ENCODE data around the gene HTR3E.

DNA sequence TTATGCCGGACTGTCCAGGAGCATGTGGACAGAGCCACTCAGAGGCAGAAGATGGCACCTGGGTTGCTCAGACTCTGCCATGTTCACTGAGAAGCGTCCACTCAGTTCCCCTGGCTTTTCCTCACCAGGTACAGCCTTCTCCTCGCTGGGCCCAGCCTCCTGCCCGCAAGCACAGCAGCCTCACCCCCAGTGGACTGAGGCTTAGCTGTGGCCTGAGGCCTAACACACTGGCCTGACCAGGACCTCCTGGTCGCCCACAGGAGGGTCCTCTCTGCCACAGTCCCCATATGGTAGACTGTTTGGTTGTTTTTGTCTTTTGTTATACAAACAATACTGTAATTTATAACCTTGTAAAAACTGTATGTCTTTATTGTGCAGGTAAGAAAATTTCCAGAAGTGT is 28.5 kb upstream of the HTR3E start:
- TF ChIP-seq POLR2AphosphoS5 (IDR thresholded peaks at IDR 0.05) (no peak), POLR2A (IDR thresholded peaks at IDR 0.05) (no peak)
- TF ChIP-seq, protein P1, sequence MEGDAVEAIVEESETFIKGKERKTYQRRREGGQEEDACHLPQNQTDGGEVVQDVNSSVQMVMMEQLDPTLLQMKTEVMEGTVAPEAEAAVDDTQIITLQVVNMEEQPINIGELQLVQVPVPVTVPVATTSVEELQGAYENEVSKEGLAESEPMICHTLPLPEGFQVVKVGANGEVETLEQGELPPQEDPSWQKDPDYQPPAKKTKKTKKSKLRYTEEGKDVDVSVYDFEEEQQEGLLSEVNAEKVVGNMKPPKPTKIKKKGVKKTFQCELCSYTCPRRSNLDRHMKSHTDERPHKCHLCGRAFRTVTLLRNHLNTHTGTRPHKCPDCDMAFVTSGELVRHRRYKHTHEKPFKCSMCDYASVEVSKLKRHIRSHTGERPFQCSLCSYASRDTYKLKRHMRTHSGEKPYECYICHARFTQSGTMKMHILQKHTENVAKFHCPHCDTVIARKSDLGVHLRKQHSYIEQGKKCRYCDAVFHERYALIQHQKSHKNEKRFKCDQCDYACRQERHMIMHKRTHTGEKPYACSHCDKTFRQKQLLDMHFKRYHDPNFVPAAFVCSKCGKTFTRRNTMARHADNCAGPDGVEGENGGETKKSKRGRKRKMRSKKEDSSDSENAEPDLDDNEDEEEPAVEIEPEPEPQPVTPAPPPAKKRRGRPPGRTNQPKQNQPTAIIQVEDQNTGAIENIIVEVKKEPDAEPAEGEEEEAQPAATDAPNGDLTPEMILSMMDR (IDR thresholded peaks at IDR 0.05 in 8 of 11, conservative IDR thresholded peaks at IDR 0.05 in 3 of 11) = no peak

Measured in spleen (tissue), 7 donors.